Natural killer cell (primary cell): ENCODE measurements around the gene ACYP2. TPM values are rescaled to one million over a fixed set of nuclear protein-coding genes. Genes with fewer than 3 reads are reported as not detected.
"Not testable (repeated sequence)": the region's sequence is repeated elsewhere in the genome, so short reads cannot be mapped to it uniquely, and the experiment has no call there.

Experiments
- ATAC-seq, 3 donors: fragments of 150-1000 bp in 2 of 3; fragments of 200-7000 bp in 1 of 3; cut with Tn5 transposase; 1 replicate in 1 of 3; 2 replicates in 2 of 3; pipeline ENCODE4 v1.10.0; 2021; ENCODE audit warnings: mild to moderate bottlenecking in 2 of 3, moderate library complexity in 2 of 3
- DNase-seq, 2 donors: peaks; one replicate each; pipeline versions ENCODE4 v3.0.0 to v3.0.0-alpha.2; 2013 to 2021; ENCODE audit warnings: mixed read lengths in 1 of 2
- H3K27ac ChIP-seq: one replicate; pipeline ENCODE4 v1.5.1; 2013; ENCODE audit warnings: mild to moderate bottlenecking, low read length
- H3K27me3 ChIP-seq: one replicate; pipeline ENCODE4 v1.6.1; 2013; ENCODE audit warnings: low read length; ENCODE audit not compliant: control insufficient read depth, insufficient read depth
- H3K36me3 ChIP-seq: one replicate; pipeline ENCODE4 v1.6.1; 2013; ENCODE audit warnings: low read length; ENCODE audit not compliant: control insufficient read depth, insufficient read depth
- H3K4me1 ChIP-seq: one replicate; pipeline ENCODE4 v1.6.1; 2013; ENCODE audit warnings: low read length; ENCODE audit not compliant: control insufficient read depth, insufficient read depth
- H3K4me3 ChIP-seq: one replicate; pipeline ENCODE4 v1.5.1; 2013; ENCODE audit warnings: low read length
- H3K9me3 ChIP-seq: one replicate; pipeline ENCODE4 v1.6.1; 2013; ENCODE audit warnings: low read length; ENCODE audit not compliant: control insufficient read depth, insufficient read depth
- H3K27ac Mint-ChIP-seq, 2 donors: one replicate each; pipeline ENCODE4 v1.8.0; 2022; ENCODE audit warnings: mild to moderate bottlenecking in 2 of 2, mixed read lengths in 2 of 2, moderate library complexity in 1 of 2
- H3K27me3 Mint-ChIP-seq, 2 donors: one replicate each; pipeline ENCODE4 v1.8.0; 2022; ENCODE audit warnings: low read depth in 2 of 2, mixed read lengths in 2 of 2
- H3K36me3 Mint-ChIP-seq: one replicate; pipeline ENCODE4 v1.8.0; 2022; ENCODE audit warnings: mixed read lengths
- H3K4me1 Mint-ChIP-seq, 2 donors: one replicate each; pipeline ENCODE4 v1.8.0; 2022; ENCODE audit warnings: mixed read lengths in 2 of 2
- H3K4me3 Mint-ChIP-seq: one replicate; pipeline ENCODE4 v1.8.0; 2022; ENCODE audit warnings: mild to moderate bottlenecking, moderate library complexity, mixed read lengths
- H3K9me3 Mint-ChIP-seq, 2 donors: one replicate each; pipeline ENCODE4 v1.8.0; 2022; ENCODE audit warnings: mixed read lengths in 2 of 2
- CTCF ChIP-seq: fragments of 200-600 bp; IDR thresholded peaks from one replicate; pipeline ENCODE4 v1.8.0; 2022; ENCODE audit warnings: antibody characterized with exemption
- WGBS: methylation state at CpG from one replicate; pipeline ENCODE4 v1.1.7; 2013; ENCODE audit warnings: missing lambda C conversion rate; ENCODE audit not compliant: insufficient coverage; 5-methylcytosine and 5-hydroxymethylcytosine counted together
- intact Hi-C: fragments of 100-400 bp; cut with micrococcal nuclease; formaldehyde crosslinking; loops from one replicate; pipeline ENCODE4 v1.14.2; 2022
- total RNA-seq, 4 donors: library from RNA; stranded (reverse); fragments of 120-200 nt in 1 of 4; gene quantifications; one replicate each; pipeline versions ENCODE4 v1.2.3 to v1.2.4, GENCODE V29; 2013 to 2022

ACYP2 gene
- total RNA-seq, 3 donors from 2014 or later (not counting 1 experiment from before 2014, with no cell fraction given), result 14.3 to 18.1 (median 16.7) TPM

GRCh38 chr2:54107455-54107764 lies 8.0 kb upstream of the ACYP2 start:
- H3K4me1 Mint-ChIP-seq, result peaks cover 5 to 7% of the 10 kb centered on the region in 2 donors
- Histone ChIP-seq H3K27me3 (no peaks in the 10 kb centered on the region), H3K4me3 (no peak overlapping the region), H3K36me3 (no peaks in the 10 kb centered on the region), H3K4me1 (no peaks in the 10 kb centered on the region), H3K9me3 (no peaks in the 10 kb centered on the region), H3K27ac (no peak overlapping the region)
- DNase-seq (no peak), ATAC-seq (no peak)
- TF ChIP-seq CTCF, result no peak
- H3K27ac Mint-ChIP-seq, result no peak overlapping the region
- intact Hi-C loops, result loop anchor here (1.0 kb wide), 2 partner anchors 396 to 597 kb away; no protein-coding TSS in a partner anchor
- WGBS, result 100% methylated on average over 2 of the region's 2 CpGs
- no peak overlapping the region for H3K4me3 Mint-ChIP-seq
- no peaks in the 10 kb centered on the region for H3K36me3 Mint-ChIP-seq
- H3K27me3 Mint-ChIP-seq, result peaks cover 4 to 10% of the 10 kb centered on the region in 2 donors
- no peaks in the 10 kb centered on the region for H3K9me3 Mint-ChIP-seq

GRCh38 chr2:54107903-54108615 lies 7.4 kb upstream of the ACYP2 start:
- Histone ChIP-seq H3K27me3 (no peaks in the 10 kb centered on the region), H3K27ac (no peak overlapping the region), H3K4me1 (no peaks in the 10 kb centered on the region), H3K4me3 (no peak overlapping the region), H3K9me3 (no peaks in the 10 kb centered on the region), H3K36me3 (no peaks in the 10 kb centered on the region)
- no peaks in the 10 kb centered on the region for H3K36me3 Mint-ChIP-seq
- intact Hi-C loops, result loop anchor here (1.0 kb wide), 2 partner anchors 395 to 596 kb away; no protein-coding TSS in a partner anchor
- no peak for ATAC-seq
- no peak overlapping the region for H3K4me3 Mint-ChIP-seq
- no peaks in the 10 kb centered on the region for H3K9me3 Mint-ChIP-seq
- no peak overlapping the region for H3K27ac Mint-ChIP-seq
- no peak for DNase-seq
- H3K27me3 Mint-ChIP-seq, result peaks cover 4 to 10% of the 10 kb centered on the region in 2 donors
- TF ChIP-seq CTCF, result no peak
- H3K4me1 Mint-ChIP-seq, result peaks cover 5 to 7% of the 10 kb centered on the region in 2 donors
- WGBS, result 92% methylated on average over 10 of the region's 10 CpGs

- H3K4me1 Mint-ChIP-seq, result peaks cover 4% of the 10 kb centered on the region in 2 donors
- no peaks in the 10 kb centered on the region for H3K36me3 Mint-ChIP-seq
- TF ChIP-seq CTCF, result no peak
- H3K27ac Mint-ChIP-seq, result no peak overlapping the region
- peaks cover 4 to 10% of the 10 kb centered on the region in 2 donors for H3K27me3 Mint-ChIP-seq
- Histone ChIP-seq H3K27ac (no peak overlapping the region), H3K9me3 (no peaks in the 10 kb centered on the region), H3K36me3 (no peaks in the 10 kb centered on the region), H3K4me1 (peaks cover 2% of the 10 kb centered on the region), H3K4me3 (no peak overlapping the region), H3K27me3 (no peaks in the 10 kb centered on the region)
- intact Hi-C loops, result no loop called here
- H3K4me3 Mint-ChIP-seq, result no peak overlapping the region
- no peaks in the 10 kb centered on the region for H3K9me3 Mint-ChIP-seq
- DNase-seq (no peak), ATAC-seq (no peak)
- 96% methylated on average over 2 of the region's 3 CpGs for WGBS
Measured at GRCh38 chr2:54109848-54110247, 5.6 kb upstream of the ACYP2 start.

GRCh38 chr2:54114479-54114878 lies 936 bp upstream of the ACYP2 start:
- intact Hi-C loops, DNase-seq, ATAC-seq, H3K4me1 ChIP-seq, H3K36me3 Mint-ChIP-seq, H3K36me3 ChIP-seq, H3K9me3 Mint-ChIP-seq, H3K9me3 ChIP-seq, H3K4me3 ChIP-seq, H3K27me3 ChIP-seq: not testable (repeated sequence)
- peak overlapping the region; percentile 98 for H3K27ac ChIP-seq
- peak overlapping the region; percentile 94 for H3K4me3 Mint-ChIP-seq
- peaks cover 9 to 15% of the 10 kb centered on the region in 2 donors for H3K4me1 Mint-ChIP-seq
- H3K27me3 Mint-ChIP-seq, result peaks cover 4 to 10% of the 10 kb centered on the region in 2 donors
- peak overlapping the region; percentile 97 to 99 for H3K27ac Mint-ChIP-seq
- WGBS, result 91% methylated on average over 6 of the region's 6 CpGs
